ENCODE measurements around the gene HELZ2. TPM values are rescaled to one million over a fixed set of nuclear protein-coding genes. Genes with fewer than 3 reads are reported as not detected.

HELZ2 gene
- total RNA-seq, 4 donors from 2014 or later = 4.9 to 35.2 (median 10.5) TPM

DNA sequence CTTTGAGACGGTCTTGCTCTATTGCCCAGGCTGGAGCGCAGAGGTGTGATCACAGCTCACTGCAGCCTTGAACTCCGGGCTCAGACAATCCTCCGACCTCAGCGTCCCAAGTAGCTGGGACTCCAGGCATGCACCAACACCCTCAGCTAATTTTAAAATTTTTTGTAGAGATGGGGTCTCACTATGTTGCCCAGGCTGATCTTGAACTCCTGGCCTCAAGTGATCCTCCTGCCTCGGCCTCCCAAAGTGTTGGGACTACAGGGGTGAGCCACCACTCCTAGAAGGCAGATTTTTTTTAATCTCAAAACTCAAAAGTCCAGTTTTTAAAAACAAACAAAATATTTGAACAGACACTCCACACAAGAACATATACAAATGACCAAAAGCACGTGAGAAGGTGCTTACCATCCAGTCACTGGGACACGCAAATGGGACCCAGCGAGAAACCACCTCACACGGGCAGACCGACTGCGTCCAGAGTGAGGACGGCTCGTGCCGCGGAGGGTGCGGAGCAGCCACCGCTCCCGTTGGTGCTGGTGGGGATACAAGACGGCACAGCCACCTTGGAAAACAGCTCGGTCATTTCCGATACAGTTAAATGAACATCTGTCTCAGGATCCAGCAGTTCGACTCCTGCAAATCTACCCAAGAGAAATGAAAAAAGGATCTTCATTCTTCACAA lies 8.5 kb upstream of the HELZ2 start:
- TF ChIP-seq, protein P1, sequence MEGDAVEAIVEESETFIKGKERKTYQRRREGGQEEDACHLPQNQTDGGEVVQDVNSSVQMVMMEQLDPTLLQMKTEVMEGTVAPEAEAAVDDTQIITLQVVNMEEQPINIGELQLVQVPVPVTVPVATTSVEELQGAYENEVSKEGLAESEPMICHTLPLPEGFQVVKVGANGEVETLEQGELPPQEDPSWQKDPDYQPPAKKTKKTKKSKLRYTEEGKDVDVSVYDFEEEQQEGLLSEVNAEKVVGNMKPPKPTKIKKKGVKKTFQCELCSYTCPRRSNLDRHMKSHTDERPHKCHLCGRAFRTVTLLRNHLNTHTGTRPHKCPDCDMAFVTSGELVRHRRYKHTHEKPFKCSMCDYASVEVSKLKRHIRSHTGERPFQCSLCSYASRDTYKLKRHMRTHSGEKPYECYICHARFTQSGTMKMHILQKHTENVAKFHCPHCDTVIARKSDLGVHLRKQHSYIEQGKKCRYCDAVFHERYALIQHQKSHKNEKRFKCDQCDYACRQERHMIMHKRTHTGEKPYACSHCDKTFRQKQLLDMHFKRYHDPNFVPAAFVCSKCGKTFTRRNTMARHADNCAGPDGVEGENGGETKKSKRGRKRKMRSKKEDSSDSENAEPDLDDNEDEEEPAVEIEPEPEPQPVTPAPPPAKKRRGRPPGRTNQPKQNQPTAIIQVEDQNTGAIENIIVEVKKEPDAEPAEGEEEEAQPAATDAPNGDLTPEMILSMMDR (IDR thresholded peaks at IDR 0.05; ENCODE audit: low read depth) = no peak

DNA sequence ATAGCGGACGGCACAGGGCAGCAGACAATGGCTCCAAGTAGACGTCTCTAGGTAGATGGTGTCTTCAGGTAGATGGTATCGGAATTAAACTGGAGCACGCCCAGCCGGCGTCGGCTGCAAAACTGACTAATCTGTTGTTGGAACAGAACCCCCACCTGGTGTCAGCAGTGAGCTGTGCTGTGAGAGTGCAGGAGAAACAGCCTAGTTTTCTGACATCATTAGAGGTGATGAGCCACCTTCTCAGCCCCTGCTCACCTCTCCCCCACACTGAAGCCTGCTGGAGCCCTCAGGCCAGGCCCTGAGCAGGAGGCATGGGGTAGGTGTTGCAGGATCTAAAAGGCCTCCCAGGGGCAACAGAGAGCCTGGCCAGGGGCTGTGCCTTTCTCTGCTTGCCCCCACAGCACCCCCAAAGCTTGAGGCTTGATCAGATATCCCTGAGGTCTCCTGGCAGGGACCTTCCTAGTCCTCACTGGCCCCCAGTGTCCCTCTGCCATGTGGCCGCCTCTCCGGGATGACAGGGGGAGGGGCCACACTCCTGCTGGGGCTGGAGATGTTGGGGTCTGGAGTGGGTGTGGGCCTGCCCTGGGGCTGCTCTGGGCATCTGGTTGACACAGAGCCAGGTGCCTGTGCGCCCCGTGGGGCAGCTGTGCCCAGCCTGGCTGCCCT lies 6.9 kb upstream of the HELZ2 start:
- TF ChIP-seq, protein P1 (IDR thresholded peaks at IDR 0.05; ENCODE audit: low read depth) = no peak

DNA sequence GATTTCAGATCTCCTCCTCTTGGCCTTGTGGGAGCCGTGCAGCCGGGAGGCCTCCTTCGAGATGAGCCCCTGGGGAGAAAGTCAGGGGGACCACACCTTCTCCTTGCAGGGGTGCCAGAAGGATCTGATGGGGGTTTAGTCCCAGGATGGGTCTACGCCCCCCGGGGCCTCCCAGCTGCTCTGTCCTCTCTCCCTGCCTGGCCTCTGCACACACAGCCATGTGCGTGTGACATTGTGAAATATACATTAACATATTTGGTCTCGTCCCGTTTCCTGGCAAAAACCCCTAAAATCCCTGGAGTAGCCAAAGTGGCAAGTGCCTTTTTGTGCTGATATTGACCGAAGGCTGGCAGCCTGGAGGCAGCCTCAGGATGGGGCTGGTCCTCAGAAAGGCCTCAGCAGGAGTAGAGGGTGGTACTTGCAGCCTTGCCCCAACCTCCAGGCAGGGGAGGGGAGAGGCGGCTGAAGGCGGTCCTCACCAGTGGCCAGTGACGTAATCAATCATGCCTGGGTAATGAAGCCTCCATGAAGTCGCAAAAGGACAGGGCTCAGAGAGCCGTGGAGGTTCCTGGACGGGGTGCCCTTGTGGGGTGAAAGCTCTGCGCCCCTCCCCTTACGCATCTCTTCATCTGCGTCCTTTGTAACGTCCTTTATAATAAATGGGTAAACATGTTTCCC lies 5.1 kb upstream of the HELZ2 start:
- TF ChIP-seq, protein P1 (IDR thresholded peaks at IDR 0.05; ENCODE audit: low read depth) = no peak

DNA sequence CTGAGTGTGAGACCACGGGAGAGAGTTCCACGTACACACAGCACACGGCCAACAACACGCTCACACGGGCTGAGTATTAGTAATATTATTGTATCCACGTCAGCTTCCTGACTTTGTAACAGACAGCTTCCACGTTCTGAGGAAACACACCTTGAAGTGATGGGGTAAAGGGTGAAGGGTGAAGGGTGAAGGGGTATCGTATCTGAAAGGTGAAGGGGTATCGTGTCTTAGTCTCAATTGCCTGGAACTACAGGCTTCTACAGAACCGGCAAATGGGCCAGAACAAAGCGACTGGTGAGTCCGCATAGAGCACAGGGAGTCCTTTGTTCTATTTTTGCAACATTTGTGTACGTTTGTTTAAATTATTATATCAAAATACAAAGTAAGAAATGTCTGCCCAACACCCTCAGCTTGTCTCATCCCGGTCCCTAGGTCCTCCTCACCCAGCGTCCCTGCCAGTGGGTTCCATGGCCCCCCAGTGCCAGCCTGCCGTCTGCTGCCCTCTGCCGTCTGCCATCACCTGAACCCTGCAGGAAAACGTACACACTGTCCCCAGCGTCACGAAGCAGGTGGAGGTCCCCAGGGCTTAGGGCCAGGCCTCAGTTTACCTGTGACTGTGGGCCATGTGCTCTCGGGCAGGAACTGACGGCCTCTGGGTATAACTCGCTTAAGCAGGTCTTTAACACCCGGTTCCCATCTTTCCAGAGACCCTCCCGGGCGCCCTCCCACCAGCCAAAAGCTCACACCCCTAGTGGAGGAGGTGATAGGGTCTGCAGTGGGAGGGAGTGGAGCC lies 4.4 kb upstream of the HELZ2 start:
- TF ChIP-seq, protein P1 (IDR thresholded peaks at IDR 0.05; ENCODE audit: low read depth) = no peak

DNA sequence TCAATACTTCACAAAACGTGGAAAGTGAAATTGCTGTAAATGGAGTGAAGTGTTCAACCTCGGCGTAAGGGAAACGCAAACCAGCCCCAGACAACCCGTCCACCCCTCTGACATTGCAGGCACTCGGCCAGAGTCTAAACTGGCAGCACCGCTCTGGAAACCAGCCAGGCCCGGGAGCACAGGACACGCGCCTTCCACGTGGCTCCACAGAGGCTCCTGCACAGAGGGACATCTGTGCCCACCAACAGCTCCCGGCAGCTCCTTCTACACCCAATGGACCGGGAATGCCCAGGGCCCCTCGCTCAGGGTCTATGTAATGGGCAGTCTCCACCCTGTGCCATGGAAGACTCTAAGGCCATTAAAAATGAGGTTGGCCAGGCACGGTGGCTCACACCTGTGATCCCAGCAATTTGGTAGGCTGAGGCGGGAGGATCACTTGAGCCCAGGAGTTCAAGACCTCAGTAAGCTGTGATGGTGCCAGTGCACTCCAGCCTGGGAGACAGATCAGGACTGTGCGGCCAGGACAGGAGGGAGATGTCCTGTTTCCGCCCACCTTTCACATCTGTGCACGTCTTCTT lies 3.4 kb upstream of the HELZ2 start:
- TF ChIP-seq, protein P1 (IDR thresholded peaks at IDR 0.05; ENCODE audit: low read depth) = no peak

DNA sequence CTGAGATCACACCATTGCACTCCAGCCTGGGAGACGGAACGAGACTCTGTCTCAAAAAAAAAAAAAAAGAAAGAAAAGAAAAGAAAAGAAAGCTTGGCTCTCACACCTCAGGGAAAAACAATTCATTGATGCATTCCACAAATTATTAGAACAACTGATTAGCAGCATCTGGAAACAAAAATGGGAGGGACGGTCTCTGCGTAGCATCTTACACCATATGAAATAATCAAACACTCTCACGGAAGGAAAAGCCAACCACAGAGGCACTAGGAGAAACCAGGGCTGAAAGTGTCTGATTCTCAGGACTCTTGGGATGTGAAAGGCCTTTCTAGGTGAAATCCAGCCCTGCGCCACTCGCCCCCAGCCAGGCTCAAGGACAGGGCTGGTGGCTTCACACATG lies 2.3 kb upstream of the HELZ2 start:
- TF ChIP-seq, protein P1 (IDR thresholded peaks at IDR 0.05; ENCODE audit: low read depth) = no peak
